Prostate gland (tissue), 2 donors: ENCODE data around the gene CEACAM8.

Source experiments
- CTCF ChIP-seq, 4 experiments: fragments of 200-600 bp in 2 of 4; fragments of 450-650 bp in 2 of 4; sonication (generic) in 2 of 4; IDR thresholded peaks; 1 replicate in 3 of 4; 2 replicates in 1 of 4; pipeline ENCODE4 v1.5.1; 2016 to 2019; ENCODE audit warnings: antibody characterized with exemption in 4 of 4, mild to moderate bottlenecking in 2 of 4, moderate library complexity in 2 of 4
- POLR2AphosphoS5 ChIP-seq: sonication (generic); formaldehyde crosslinking; IDR thresholded peaks from one replicate; pipeline ENCODE4 v1.6.1; 2017; ENCODE audit warnings: antibody characterized with exemption

GRCh38 chr19:42540071-42540553, 54.6 kb downstream of the CEACAM8 start:
- TF ChIP-seq CTCF (IDR thresholded peaks at IDR 0.05) (no peak), POLR2AphosphoS5 (no peak)
